GM12891 (cell line): ENCODE measurements around the gene UBTD2.

ENCODE experiments used
- PAX5 ChIP-seq: IDR thresholded peaks from 2 replicates; pipeline ENCODE4 v1.6.1; 2011; ENCODE audit warnings: low read length, moderate library complexity, mild to moderate bottlenecking; ENCODE audit not compliant: insufficient read depth, severe bottlenecking
- POLR2A ChIP-seq: IDR thresholded peaks from 2 replicates; pipeline ENCODE4 v1.6.1; 2011; ENCODE audit warnings: low read depth, low read length, control low read depth
- POLR2AphosphoS5 ChIP-seq: IDR thresholded peaks from 2 replicates; pipeline ENCODE4 v1.6.1; 2011; ENCODE audit warnings: low read depth, low read length, control low read depth
- POU2F2 ChIP-seq: IDR thresholded peaks from 2 replicates; pipeline ENCODE4 v1.6.1; 2011; ENCODE audit warnings: low read depth, mild to moderate bottlenecking, control low read depth, low read length, moderate library complexity
- SPI1 ChIP-seq: IDR thresholded peaks from 2 replicates; pipeline ENCODE4 v1.6.1; 2011; ENCODE audit warnings: low read depth, low read length, control low read depth
- TAF1 ChIP-seq: IDR thresholded peaks from 2 replicates; pipeline ENCODE4 v1.6.1; 2011; ENCODE audit warnings: low read depth, low read length, control low read depth

GRCh38 chr5:172162987-172163343 lies 120.6 kb downstream of the UBTD2 start:
- no peak for TF ChIP-seq POLR2AphosphoS5
- TF ChIP-seq POLR2A = no peak
- no peak for TF ChIP-seq PAX5
- no peak for TF ChIP-seq TAF1
- no peak for TF ChIP-seq POU2F2
- TF ChIP-seq SPI1 = no peak
